Tongue (tissue), 1 donor: ENCODE results near the gene ZNF683. TPM values are rescaled to one million over a fixed set of nuclear protein-coding genes. Genes with fewer than 3 reads are reported as not detected.

Experiments
- total RNA-seq: library from RNA; depleted of rRNA; stranded (reverse); fragments of >200 nt; gene quantifications from one replicate; pipeline ENCODE4 v1.2.3, GENCODE V29; 2014

The ZNF683 gene
- total RNA-seq, 1 donor from 2014 or later, result not detected

Other genes starting within 250 kb of the ZNF683 start
- gene FAM110D, start 213.7 kb downstream of the ZNF683 start, total RNA-seq, result 1.5 TPM
- gene C1orf232, start 203.8 kb downstream of the ZNF683 start, total RNA-seq, result not detected
- 15.8 TPM for gene ZNF593, start 202.8 kb downstream of the ZNF683 start, total RNA-seq
- gene ZNF593OS, start 200.9 kb downstream of the ZNF683 start, total RNA-seq, result not detected
- 13.0 TPM for gene CNKSR1, start 195.3 kb downstream of the ZNF683 start, total RNA-seq
- gene CATSPER4, start 182.1 kb downstream of the ZNF683 start, total RNA-seq, result not detected
- gene CEP85, start 138.6 kb downstream of the ZNF683 start, total RNA-seq, result 107 TPM
- gene SH3BGRL3, start 92.7 kb downstream of the ZNF683 start, total RNA-seq, result 7.7 TPM
- 7.8 TPM for gene UBXN11, start 66.1 kb downstream of the ZNF683 start, total RNA-seq
- not detected for gene CD52, start 54.8 kb downstream of the ZNF683 start, total RNA-seq
- gene CRYBG2, start 18.6 kb downstream of the ZNF683 start, total RNA-seq, result 13.7 TPM
- not detected for gene LIN28A, start 38.1 kb upstream of the ZNF683 start, total RNA-seq
- 30.8 TPM for gene DHDDS, start 59.6 kb upstream of the ZNF683 start, total RNA-seq
- gene HMGN2, start 99.7 kb upstream of the ZNF683 start, total RNA-seq, result 358 TPM
- gene RPS6KA1, start 157.0 kb upstream of the ZNF683 start, total RNA-seq, result 16.9 TPM